GM15510 (cell line): ENCODE measurements around the gene ZNF17.

Source experiments
- POLR2A ChIP-seq: IDR thresholded peaks from 3 replicates; pipeline ENCODE4 v1.6.1; 2011; ENCODE audit warnings: borderline replicate concordance; ENCODE audit not compliant: insufficient read length; ENCODE audit errors: extremely low read depth

The ZNF17 gene

DNA sequence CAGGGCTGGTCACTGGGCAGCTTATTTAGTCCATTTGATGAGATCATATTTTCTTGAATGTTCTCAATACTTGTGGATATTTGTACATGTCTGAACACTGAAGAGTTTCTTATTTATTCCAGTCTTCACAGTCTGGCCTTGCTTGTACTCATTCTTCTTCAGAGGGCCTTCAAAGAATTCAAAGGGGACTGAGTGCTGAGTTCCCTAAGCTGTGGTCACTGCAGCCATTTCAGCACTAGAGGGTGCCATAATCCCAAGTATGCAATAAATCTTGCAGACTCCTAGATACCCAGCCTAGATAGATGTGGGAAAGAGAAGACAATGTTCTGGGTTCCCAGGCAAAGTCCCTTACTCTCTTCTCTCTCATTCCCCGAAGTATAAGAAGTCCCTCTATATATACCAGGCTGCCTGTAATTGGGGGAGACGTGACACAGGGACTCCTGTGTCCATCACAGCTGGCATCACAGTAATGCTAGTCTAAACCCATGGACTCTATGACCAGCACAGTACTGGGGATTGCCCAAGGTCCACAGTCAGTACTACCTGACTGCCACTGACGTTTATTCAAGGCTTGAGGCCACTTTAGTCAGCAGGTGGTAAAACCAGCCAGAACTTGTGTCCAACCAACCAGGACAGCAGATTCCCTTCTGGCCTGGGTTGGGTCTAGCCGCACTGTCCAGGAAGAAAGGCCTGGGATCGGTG, 54.9 kb downstream of the ZNF17 start:
- TF ChIP-seq POLR2A: no peak

DNA sequence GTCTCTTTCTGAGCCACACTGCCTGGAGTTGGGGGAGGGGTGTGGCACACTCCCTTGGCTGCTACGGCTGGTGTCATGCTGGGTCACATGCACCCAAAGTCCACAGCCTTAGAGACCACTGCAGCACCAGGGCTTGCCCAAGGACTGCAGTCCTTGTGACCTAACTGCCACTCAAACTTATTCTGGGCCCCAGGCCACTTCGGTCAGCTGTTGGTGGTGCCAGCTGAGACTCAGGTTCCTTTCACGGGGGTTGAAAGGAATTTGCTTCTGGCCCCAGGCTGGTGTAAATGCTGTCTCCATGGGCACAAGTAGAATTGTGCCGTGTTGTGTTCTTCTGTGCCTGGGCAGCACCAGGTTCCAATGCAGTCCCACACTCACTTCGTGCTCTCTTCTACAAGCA, 55.5 kb downstream of the ZNF17 start:
- no peak for TF ChIP-seq POLR2A
